Stimulated activated CD8-positive, alpha-beta memory T cell treated with anti-CD3 and anti-CD28 coated beads, Interleukin-12 subunit alpha, Interleukin-12 subunit beta, amount 100 ng/mL, for 24 hours (primary cell): ENCODE data around the gene KICS2.
A peak's percentile ranks its signal among the peaks of the same experiment; 100 is the strongest.
"Not testable (repeated sequence)": the region's sequence is repeated elsewhere in the genome, so short reads cannot be mapped to it uniquely, and the experiment has no call there.

ENCODE experiments used
- DNase-seq: peaks from one replicate; pipeline ENCODE4 v3.0.0-alpha.2; 2020; ENCODE audit errors: extremely low read depth

KICS2 gene

GRCh38 chr12:64222009-64222765, at the start of gene KICS2:
Gene KICS2 (minus strand): TSS chr12:64222296. CDS start chr12:64222237, 59 bp downstream.
- DNase-seq = peak; percentile 81

GRCh38 chr12:64270411-64270810, 48.3 kb upstream of the KICS2 start:
- DNase-seq = no peak

GRCh38 chr12:64269161-64269560, 47.1 kb upstream of the KICS2 start:
- DNase-seq = no peak

- DNase-seq = no peak
These were observed 46.3 kb upstream of the KICS2 start for GRCh38 chr12:64268409-64268808.

- DNase-seq = no peak
These were observed 43.7 kb upstream of the KICS2 start for GRCh38 chr12:64265839-64266238.

GRCh38 chr12:64261813-64262212, 39.7 kb upstream of the KICS2 start:
- no peak for DNase-seq

- DNase-seq = no peak
These were observed 36.5 kb upstream of the KICS2 start for GRCh38 chr12:64258576-64258975.

GRCh38 chr12:64256166-64256800, 34.2 kb upstream of the KICS2 start:
- DNase-seq = no peak

GRCh38 chr12:64255249-64255648, 33.2 kb upstream of the KICS2 start:
- no peak for DNase-seq

GRCh38 chr12:64253356-64253755, 31.3 kb upstream of the KICS2 start:
- DNase-seq = no peak

- no peak for DNase-seq
These were observed 30.6 kb upstream of the KICS2 start for GRCh38 chr12:64252681-64253080.

GRCh38 chr12:64243809-64244208, 21.7 kb upstream of the KICS2 start:
- no peak for DNase-seq

- no peak for DNase-seq
These were observed 18.7 kb upstream of the KICS2 start for GRCh38 chr12:64240781-64241180.

- no peak for DNase-seq
These were observed 15.3 kb upstream of the KICS2 start for GRCh38 chr12:64237382-64237781.

- DNase-seq = no peak
These were observed 14.5 kb upstream of the KICS2 start for GRCh38 chr12:64236549-64236948.

GRCh38 chr12:64232196-64232595, 10.1 kb upstream of the KICS2 start:
- DNase-seq = no peak

GRCh38 chr12:64229796-64230195, 7.7 kb upstream of the KICS2 start:
- no peak for DNase-seq

- no peak for DNase-seq
These were observed 7.1 kb upstream of the KICS2 start for GRCh38 chr12:64229240-64229639.

GRCh38 chr12:64225626-64226025, 3.5 kb upstream of the KICS2 start:
- DNase-seq = no peak

- DNase-seq = peak; percentile 24
These were observed 466 bp downstream of the KICS2 start for GRCh38 chr12:64221651-64222008.

- DNase-seq = no peak
These were observed 2.0 kb downstream of the KICS2 start for GRCh38 chr12:64220046-64220445.

- DNase-seq = no peak
These were observed 3.0 kb downstream of the KICS2 start for GRCh38 chr12:64219145-64219544.

GRCh38 chr12:64218597-64218996, 3.5 kb downstream of the KICS2 start:
- DNase-seq = no peak

GRCh38 chr12:64217643-64218042, 4.5 kb downstream of the KICS2 start:
- DNase-seq = not testable (repeated sequence)
